ENCODE measurements around the gene ATP10B.

The ATP10B gene

DNA sequence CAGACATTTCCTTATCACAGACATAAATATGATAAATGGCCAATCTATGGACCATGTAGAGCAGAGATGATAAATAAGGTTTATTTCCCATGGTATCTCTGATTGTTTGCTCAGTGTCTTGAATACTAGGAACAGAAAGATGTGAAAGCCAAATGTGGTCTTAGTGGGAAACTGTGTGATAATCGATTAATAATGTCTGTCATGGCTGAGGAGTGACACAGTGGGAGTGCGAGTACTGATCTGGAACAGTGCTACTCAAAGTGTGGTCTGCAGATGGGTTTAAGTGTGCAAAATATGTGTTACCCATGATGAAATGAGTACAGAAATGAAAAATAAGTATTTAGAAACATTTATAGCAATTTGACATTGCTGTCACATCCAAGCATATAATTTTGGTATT is 337.8 kb downstream of the ATP10B start:
- DNase-seq (ENCODE audit: low read depth in 2 of 2), result no peak

DNA sequence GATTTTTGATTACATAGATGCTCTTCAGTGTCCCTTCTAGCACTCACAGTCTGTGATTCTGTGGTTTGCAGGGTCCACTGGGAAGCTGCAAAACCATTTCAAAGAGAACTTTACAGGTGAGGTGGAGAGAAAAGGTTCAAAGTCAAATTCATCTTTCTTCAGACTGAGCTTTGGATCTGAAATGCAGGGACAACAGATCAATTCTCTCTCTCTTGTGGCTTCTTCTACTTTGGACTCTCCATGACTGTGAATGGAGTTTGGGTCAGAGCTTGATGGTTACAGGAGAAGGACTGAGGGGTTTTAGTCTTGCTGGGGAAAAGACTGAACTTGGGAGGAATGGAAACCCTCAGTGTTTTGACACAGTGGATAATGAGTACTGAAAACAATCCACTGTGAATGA is 338.5 kb downstream of the ATP10B start:
- no peak for DNase-seq (ENCODE audit: low read depth in 2 of 2)
